Activated naive CD4-positive, alpha-beta T cell treated with anti-CD3 and anti-CD28 coated beads, Interleukin-2, amount 50 U/mL, for 24 hours (primary cell): Measurements from ENCODE around the gene CLP1.
"Not testable (repeated sequence)": the region's sequence is repeated elsewhere in the genome, so short reads cannot be mapped to it uniquely, and the experiment has no call there.

Source experiments
- H3K27ac Mint-ChIP-seq: one replicate; pipeline ENCODE4 v1.8.0; 2021; ENCODE audit warnings: mild to moderate bottlenecking, mixed read lengths
- H3K27me3 Mint-ChIP-seq: one replicate; pipeline ENCODE4 v1.8.0; 2021; ENCODE audit warnings: mixed read lengths
- H3K36me3 Mint-ChIP-seq: one replicate; pipeline ENCODE4 v1.8.0; 2021; ENCODE audit warnings: mixed read lengths
- H3K4me1 Mint-ChIP-seq: one replicate; pipeline ENCODE4 v1.8.0; 2021; ENCODE audit warnings: mixed read lengths
- H3K4me3 Mint-ChIP-seq: one replicate; pipeline ENCODE4 v1.8.0; 2021; ENCODE audit warnings: mild to moderate bottlenecking, mixed read lengths
- H3K9me3 Mint-ChIP-seq: one replicate; pipeline ENCODE4 v1.8.0; 2021; ENCODE audit warnings: mixed read lengths

CLP1 gene

DNA sequence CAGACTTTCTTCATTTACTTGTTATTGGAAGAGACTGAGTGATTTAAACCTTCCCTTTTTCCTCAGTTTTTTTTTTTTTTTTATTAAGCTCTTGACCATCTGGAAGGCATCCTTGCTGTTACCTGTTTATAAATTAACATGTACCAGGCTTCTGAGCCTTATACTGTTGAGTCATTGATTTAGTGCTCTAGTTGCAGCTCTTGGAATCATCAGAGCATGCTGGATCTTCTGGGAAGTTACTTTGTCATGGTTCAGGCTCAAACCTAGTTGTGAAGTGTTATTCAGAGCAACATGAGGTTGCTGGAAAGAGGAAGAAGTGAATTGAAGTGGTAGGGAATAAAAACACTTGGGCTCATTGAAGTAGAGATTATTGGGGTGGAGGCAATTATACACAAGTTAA, 16.7 kb downstream of the CLP1 start:
- H3K27me3 Mint-ChIP-seq, result no peaks in the 10 kb centered on the region
- peak overlapping the region; percentile 6 for H3K4me3 Mint-ChIP-seq
- H3K9me3 Mint-ChIP-seq, result no peaks in the 10 kb centered on the region
- peak overlapping the region; percentile 82 for H3K27ac Mint-ChIP-seq
- peaks cover 24% of the 10 kb centered on the region for H3K36me3 Mint-ChIP-seq
- H3K4me1 Mint-ChIP-seq, result peaks cover 86% of the 10 kb centered on the region

DNA sequence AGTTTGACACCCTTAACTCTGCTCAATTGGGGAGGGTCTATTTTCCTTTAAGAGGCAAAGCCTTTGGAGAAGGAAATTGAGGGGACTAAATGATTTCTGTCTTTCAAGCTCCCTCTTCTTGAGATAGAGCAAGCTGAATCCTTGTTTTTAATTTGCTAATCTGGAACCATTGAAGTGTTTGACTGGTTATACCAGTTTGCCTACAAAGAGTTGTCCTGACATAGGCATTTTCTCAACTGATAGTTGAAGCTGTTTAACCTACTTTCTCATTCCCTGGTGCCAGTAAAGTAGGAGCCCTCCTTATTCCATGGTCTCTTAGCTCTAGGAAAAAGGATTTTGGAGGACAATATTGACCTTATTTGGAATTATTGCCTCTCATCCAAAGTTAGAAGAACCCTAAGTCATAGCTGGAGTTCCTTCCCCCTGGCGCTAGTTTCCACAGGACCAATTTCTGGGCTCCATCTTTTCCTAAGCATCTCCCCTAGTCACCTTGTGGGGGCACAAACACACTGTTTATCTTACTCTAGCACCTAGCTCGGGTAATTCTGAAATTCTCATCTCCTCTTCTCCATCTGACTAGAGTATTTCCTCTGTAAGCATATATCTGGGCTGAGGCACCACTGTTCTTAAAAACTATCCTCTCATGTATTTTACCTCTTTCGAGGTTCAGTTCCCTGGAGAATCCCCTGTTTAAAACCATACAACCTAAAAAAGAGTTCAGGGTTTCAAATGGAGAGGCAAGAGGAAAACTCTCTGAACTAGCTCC, 17.8 kb downstream of the CLP1 start:
- Mint-ChIP-seq H3K27me3 (no peaks in the 10 kb centered on the region), H3K4me3 (peak overlapping the region; percentile 61), H3K9me3 (no peaks in the 10 kb centered on the region), H3K4me1 (peaks cover 84% of the 10 kb centered on the region), H3K36me3 (peaks cover 24% of the 10 kb centered on the region), H3K27ac (peak overlapping the region; percentile 72)

- Mint-ChIP-seq H3K4me1 (peaks cover 72% of the 10 kb centered on the region), H3K36me3 (peaks cover 23% of the 10 kb centered on the region), H3K4me3 (no peak overlapping the region), H3K9me3 (no peaks in the 10 kb centered on the region), H3K27ac (no peak overlapping the region), H3K27me3 (no peaks in the 10 kb centered on the region)
Observed at GRCh38 chr11:57679396-57679795, 21.8 kb downstream of the CLP1 start.

GRCh38 chr11:57680552-57680874, 23.0 kb downstream of the CLP1 start:
- Mint-ChIP-seq H3K27me3 (no peaks in the 10 kb centered on the region), H3K36me3 (peaks cover 22% of the 10 kb centered on the region), H3K27ac (peak overlapping the region; percentile 4), H3K4me3 (no peak overlapping the region), H3K9me3 (no peaks in the 10 kb centered on the region), H3K4me1 (peaks cover 61% of the 10 kb centered on the region)

DNA sequence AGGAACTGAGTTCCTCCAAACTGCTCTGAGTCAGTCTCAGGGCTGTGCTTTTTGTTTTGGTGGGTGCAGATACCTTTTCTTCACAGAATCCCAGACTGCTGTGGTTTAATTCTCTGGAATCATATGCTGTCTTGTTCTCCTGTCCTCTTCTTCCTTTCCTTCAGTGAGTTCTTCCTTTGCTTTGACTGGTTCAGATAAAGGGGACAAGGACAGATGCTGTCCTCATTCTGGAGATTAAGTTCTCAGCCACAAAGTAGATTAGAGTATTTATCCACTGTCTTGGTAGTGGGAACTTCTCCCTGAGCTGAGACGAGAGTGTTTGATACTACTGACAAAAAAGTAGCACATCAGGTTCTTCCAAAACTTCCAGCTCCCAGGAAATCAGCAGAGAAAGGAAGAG, 23.6 kb downstream of the CLP1 start:
- H3K9me3 Mint-ChIP-seq, result no peaks in the 10 kb centered on the region
- peaks cover 18% of the 10 kb centered on the region for H3K36me3 Mint-ChIP-seq
- H3K4me3 Mint-ChIP-seq, result no peak overlapping the region
- H3K27ac Mint-ChIP-seq, result peak overlapping the region; percentile 59
- H3K4me1 Mint-ChIP-seq, result peaks cover 54% of the 10 kb centered on the region
- H3K27me3 Mint-ChIP-seq, result no peaks in the 10 kb centered on the region

GRCh38 chr11:57690474-57690873, 32.9 kb downstream of the CLP1 start:
- H3K27ac Mint-ChIP-seq, H3K9me3 Mint-ChIP-seq, H3K4me3 Mint-ChIP-seq, H3K4me1 Mint-ChIP-seq, H3K27me3 Mint-ChIP-seq: not testable (repeated sequence)
- H3K36me3 Mint-ChIP-seq, result peaks cover 17% of the 10 kb centered on the region

- Mint-ChIP-seq H3K36me3 (peaks cover 11% of the 10 kb centered on the region), H3K4me3 (no peak overlapping the region), H3K9me3 (no peaks in the 10 kb centered on the region), H3K27me3 (no peaks in the 10 kb centered on the region), H3K4me1 (no peaks in the 10 kb centered on the region), H3K27ac (no peak overlapping the region)
Observed at GRCh38 chr11:57698843-57699365, 41.3 kb downstream of the CLP1 start.

DNA sequence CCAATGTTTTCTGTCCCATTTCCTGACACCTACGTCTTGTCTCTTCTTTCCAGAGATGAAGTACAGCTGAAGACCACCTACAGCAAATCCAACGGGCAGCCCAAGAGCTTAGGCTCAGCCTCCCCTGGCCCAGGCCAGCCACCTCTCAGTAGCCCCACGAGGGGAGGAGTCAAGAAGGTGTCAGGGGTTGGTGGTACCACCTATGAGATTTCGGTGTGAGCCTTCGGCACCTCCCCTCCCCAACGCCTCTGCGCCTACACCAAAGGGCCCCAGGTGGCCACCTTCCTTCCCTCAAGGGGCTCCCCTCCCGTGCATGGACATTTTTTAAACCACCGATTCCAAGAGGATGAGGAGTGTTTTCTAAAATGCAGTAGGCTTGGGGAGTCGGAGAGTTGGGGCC, 42.3 kb downstream of the CLP1 start:
- H3K27me3 Mint-ChIP-seq, result no peaks in the 10 kb centered on the region
- no peak overlapping the region for H3K4me3 Mint-ChIP-seq
- no peaks in the 10 kb centered on the region for H3K4me1 Mint-ChIP-seq
- H3K36me3 Mint-ChIP-seq, result peaks cover 13% of the 10 kb centered on the region
- no peaks in the 10 kb centered on the region for H3K9me3 Mint-ChIP-seq
- peak overlapping the region; percentile 57 for H3K27ac Mint-ChIP-seq

DNA sequence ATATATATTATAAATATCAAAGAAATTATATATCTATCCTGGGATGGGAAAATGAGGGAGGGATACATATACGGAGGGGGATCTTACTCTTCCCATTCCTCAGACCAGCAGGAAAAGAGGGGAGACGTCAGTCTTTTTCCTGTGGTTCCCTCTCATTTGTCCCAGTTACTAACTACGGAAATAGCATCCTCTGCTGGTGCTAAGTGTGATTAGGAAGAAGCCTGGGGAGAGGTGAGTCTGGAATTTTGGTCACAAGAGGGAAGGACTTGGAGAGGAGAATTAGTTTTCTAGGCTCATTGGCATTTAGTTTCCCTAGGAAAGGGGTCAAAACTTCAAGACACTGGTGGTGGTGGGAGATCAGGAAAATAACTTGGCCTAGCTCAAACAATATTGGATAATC, 42.9 kb downstream of the CLP1 start:
- no peak overlapping the region for H3K4me3 Mint-ChIP-seq
- no peaks in the 10 kb centered on the region for H3K9me3 Mint-ChIP-seq
- no peaks in the 10 kb centered on the region for H3K4me1 Mint-ChIP-seq
- no peak overlapping the region for H3K27ac Mint-ChIP-seq
- H3K36me3 Mint-ChIP-seq, result peaks cover 13% of the 10 kb centered on the region
- no peaks in the 10 kb centered on the region for H3K27me3 Mint-ChIP-seq

DNA sequence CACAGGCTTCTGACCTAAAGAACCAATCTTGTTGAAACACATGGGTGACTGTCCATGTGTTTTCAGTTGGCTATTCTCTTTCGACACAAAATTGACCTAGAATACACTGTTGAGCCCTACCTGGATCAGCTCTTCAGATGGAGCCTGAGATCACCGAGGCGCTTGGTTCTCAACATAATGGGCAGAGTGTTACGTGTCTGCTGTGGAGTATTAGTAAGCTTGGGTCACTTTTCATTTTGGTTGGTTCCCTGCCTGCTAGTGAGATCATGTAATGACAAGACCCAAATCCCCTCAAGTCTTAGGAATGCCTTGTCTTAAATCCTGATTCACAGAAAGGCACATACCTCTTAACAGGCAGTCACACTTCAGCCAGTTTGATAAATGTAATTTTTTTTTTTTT, 45.8 kb downstream of the CLP1 start:
- Mint-ChIP-seq H3K9me3 (no peaks in the 10 kb centered on the region), H3K4me1 (peaks cover 4% of the 10 kb centered on the region), H3K4me3 (no peak overlapping the region), H3K27ac (peak overlapping the region; percentile 41), H3K36me3 (peaks cover 8% of the 10 kb centered on the region), H3K27me3 (no peaks in the 10 kb centered on the region)

DNA sequence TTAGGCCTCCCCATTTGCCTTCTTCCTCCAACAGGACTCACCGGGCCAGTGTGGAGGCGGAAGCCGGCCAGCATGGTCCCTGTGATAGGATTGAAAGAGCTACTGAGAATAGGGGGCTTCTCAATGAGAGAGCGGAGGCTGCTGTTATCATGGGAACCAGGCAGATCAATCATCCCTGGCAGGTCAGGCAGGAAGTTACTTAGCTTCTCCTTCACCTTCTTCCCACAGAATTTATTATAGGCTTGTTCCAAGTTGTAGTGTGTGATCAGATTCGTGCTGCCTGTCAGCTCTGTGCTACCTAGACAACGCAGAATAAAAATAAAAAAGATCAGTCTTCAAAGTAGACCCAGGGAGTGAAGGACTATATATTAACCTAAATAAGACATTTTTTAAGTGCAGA, 47.4 kb downstream of the CLP1 start:
- peaks cover 12% of the 10 kb centered on the region for H3K4me1 Mint-ChIP-seq
- H3K36me3 Mint-ChIP-seq, result peaks cover 6% of the 10 kb centered on the region
- peak overlapping the region; percentile 72 for H3K27ac Mint-ChIP-seq
- H3K4me3 Mint-ChIP-seq, result no peak overlapping the region
- no peaks in the 10 kb centered on the region for H3K9me3 Mint-ChIP-seq
- no peaks in the 10 kb centered on the region for H3K27me3 Mint-ChIP-seq

GRCh38 chr11:57705432-57705831, 47.9 kb downstream of the CLP1 start:
- Mint-ChIP-seq H3K4me1 (peaks cover 17% of the 10 kb centered on the region), H3K27ac (peak overlapping the region; percentile 51)
- not testable (repeated sequence) for H3K4me3 Mint-ChIP-seq, H3K36me3 Mint-ChIP-seq, H3K27me3 Mint-ChIP-seq, H3K9me3 Mint-ChIP-seq

DNA sequence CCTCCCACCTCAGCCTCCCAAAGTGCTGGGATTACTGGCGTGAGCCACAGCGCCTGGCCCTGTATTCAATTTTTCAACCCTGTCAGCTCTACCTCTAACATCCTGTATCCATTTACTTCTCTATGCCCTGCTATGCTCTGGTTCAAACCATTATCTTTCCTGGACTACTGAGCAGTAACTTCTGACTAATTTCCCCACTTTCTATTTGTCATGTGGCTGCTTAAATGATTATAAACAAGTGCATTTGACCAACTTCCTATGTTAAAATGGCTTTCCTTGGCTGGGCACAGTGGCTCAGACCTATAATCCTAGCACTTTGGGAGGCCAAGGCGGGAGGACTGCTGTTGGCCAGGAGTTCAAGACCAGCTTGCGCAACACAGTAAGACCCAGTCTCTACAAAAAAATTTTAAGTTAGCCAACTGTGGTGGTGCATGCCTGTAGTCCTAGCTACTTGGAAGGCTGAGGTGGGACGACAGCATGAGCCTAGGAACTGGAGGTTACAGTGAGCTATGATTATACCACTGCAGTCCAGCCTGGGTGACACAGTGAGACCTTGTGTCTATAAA, 52.3 kb downstream of the CLP1 start:
- Mint-ChIP-seq H3K36me3 (no peaks in the 10 kb centered on the region), H3K27ac (peak overlapping the region; percentile 69), H3K4me1 (peaks cover 47% of the 10 kb centered on the region), H3K4me3 (peak overlapping the region; percentile 0), H3K9me3 (no peaks in the 10 kb centered on the region), H3K27me3 (no peaks in the 10 kb centered on the region)
